ENCODE measurements around the gene HDAC11.

DNA sequence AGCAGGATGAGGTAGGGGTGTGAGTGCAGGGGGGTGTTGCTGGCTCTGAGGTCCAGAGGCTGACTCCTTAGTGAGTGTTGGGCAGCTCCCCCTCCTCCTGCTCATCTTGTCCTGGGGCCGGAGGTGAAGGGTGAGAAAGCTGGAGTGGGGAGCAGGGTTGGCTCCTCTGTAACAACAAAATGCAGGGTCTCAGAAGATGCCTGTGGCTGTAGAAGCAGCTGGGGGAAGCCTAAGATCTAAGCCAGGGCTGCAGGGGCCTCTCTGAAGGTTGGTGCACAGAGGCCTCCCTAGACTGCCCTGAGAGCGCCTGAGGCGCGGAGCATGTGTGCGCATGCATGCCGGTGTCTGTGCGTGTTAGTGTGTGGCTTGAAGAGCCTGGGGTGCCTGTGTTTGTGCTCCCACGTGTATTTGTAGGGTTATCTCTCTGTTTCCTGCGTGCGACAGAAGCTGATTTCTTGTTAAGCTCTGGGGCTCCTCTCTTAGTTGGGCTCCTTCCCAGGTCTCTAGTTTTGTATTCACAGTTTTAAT, 5.3 kb upstream of the HDAC11 start:
- TF ChIP-seq, protein P1, sequence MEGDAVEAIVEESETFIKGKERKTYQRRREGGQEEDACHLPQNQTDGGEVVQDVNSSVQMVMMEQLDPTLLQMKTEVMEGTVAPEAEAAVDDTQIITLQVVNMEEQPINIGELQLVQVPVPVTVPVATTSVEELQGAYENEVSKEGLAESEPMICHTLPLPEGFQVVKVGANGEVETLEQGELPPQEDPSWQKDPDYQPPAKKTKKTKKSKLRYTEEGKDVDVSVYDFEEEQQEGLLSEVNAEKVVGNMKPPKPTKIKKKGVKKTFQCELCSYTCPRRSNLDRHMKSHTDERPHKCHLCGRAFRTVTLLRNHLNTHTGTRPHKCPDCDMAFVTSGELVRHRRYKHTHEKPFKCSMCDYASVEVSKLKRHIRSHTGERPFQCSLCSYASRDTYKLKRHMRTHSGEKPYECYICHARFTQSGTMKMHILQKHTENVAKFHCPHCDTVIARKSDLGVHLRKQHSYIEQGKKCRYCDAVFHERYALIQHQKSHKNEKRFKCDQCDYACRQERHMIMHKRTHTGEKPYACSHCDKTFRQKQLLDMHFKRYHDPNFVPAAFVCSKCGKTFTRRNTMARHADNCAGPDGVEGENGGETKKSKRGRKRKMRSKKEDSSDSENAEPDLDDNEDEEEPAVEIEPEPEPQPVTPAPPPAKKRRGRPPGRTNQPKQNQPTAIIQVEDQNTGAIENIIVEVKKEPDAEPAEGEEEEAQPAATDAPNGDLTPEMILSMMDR (conservative IDR thresholded peaks at IDR 0.05; ENCODE audit: low read depth, low read length), result no peak
- TF ChIP-seq EZH2 (IDR thresholded peaks at IDR 0.05; ENCODE audit: borderline replicate concordance, low read depth, low read length, poor library complexity, severe bottlenecking), result no peak
